Transverse colon (tissue), 4 donors: ENCODE measurements around the gene RALGPS1. TPM values are rescaled to one million over a fixed set of nuclear protein-coding genes. Genes with fewer than 3 reads are reported as not detected.

Experiments used
- DNase-seq: peaks from one replicate; pipeline ENCODE4 v3.0.0-alpha.2; 2019
- H3K27ac ChIP-seq, 4 donors: fragments of 200-600 bp; sonication (generic); 2 replicates each; pipeline ENCODE4 v1.5.1; 2016 to 2018; ENCODE audit warnings: inconsistent platforms in 4 of 4
- H3K27me3 ChIP-seq: fragments of 200-600 bp; sonication (generic); 2 replicates; pipeline ENCODE4 v1.5.1; 2017; ENCODE audit warnings: inconsistent platforms
- H3K36me3 ChIP-seq, 4 donors: fragments of 200-600 bp; sonication (generic); 2 replicates each; pipeline ENCODE4 v1.5.1; 2017 to 2019; ENCODE audit warnings: inconsistent platforms in 4 of 4
- H3K4me1 ChIP-seq, 4 donors: fragments of 200-600 bp; sonication (generic); 2 replicates each; pipeline ENCODE4 v1.5.1; 2017 to 2020; ENCODE audit warnings: inconsistent platforms in 4 of 4
- H3K4me3 ChIP-seq, 4 donors: fragments of 200-600 bp; sonication (generic); 1 replicate in 1 of 4; 2 replicates in 3 of 4; pipeline versions ENCODE4 v1.5.1 to v1.6.1; 2017 to 2019; ENCODE audit warnings: inconsistent platforms in 4 of 4
- H3K9me3 ChIP-seq, 2 donors: fragments of 200-600 bp; sonication (generic); 2 replicates each; pipeline ENCODE4 v1.5.1; 2017 to 2019; ENCODE audit warnings: inconsistent platforms in 2 of 2
- EP300 ChIP-seq: sonication (generic); formaldehyde crosslinking; IDR thresholded peaks from one replicate; pipeline ENCODE4 v1.6.1; 2017; ENCODE audit warnings: antibody characterized with exemption, low read depth
- POLR2A ChIP-seq: fragments of 450-650 bp; IDR thresholded peaks from one replicate; pipeline ENCODE4 v1.6.1; 2016; ENCODE audit warnings: antibody characterized with exemption, mild to moderate bottlenecking, moderate library complexity
- POLR2AphosphoS5 ChIP-seq, 3 donors: sonication (generic); formaldehyde crosslinking; IDR thresholded peaks; one replicate each; pipeline ENCODE4 v1.6.1; 2016; ENCODE audit warnings: antibody characterized with exemption in 3 of 3
- WGBS, 2 donors: methylation state at CpG; one replicate each; pipeline ENCODE4 v1.1.5; 2018; ENCODE audit warnings: low coverage in 1 of 2; 5-methylcytosine and 5-hydroxymethylcytosine counted together
- in situ Hi-C, 4 donors: fragments of 200-750 bp; cut with MboI; loops; one replicate each; pipeline versions ENCODE4 v1.15.0 to v1.15.1; 2017; ENCODE audit warnings: low sequenced_read_pairs in 3 of 4, low pct_ligation_motif_present in 1 of 4, low pct_unique_long_range_greater_than_20kb in 1 of 4
- intact Hi-C: fragments of 100-400 bp; cut with DNase I; formaldehyde crosslinking; loops from one replicate; pipeline ENCODE4 v1.15.1; 2023; ENCODE audit warnings: low total_unique reads
- total RNA-seq, 4 donors: library from RNA; depleted of rRNA; stranded (reverse); fragments of >200 nt; gene quantifications; one replicate each; pipeline ENCODE4 v1.1.0, GENCODE V29; 2016
- TF ChIP-seq, protein P1 (sequence below), 5 experiments: fragments of 200-600 bp in 3 of 5; fragments of 450-650 bp in 2 of 5; sonication (generic) in 3 of 5; IDR thresholded peaks; 1 replicate in 2 of 5; 2 replicates in 3 of 5; pipeline ENCODE4 v1.5.1; 2016 to 2017; ENCODE audit warnings: antibody characterized with exemption in 5 of 5, inconsistent platforms in 3 of 5, mild to moderate bottlenecking in 2 of 5, moderate library complexity in 1 of 5

Gene RALGPS1
- total RNA-seq, 4 donors from 2014 or later, result 46.0 to 119 (median 87.6) TPM

DNA sequence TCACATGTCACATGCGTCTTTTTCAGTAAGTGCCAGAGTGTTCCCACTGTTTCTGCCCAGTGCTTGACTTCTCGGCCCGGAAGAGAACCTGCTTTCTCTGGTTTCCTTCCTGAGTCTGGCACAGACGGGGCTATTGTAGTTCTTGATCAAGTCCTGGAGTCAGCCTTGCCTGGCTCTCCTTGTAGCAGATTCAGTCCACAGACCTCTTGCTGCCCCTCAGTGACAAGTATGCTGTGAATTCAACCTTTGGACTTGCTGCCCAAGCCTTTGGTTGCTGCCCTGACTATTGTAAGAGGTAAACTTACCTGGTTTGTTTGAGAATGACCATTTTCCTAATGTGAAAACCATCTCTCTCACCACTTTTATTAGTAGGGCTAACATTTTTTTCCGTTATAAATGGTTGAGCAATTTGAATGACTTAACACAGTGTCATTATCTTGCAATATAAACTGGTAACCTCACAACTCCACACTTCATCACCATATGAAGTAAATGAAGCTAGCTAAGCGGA is 29.4 kb upstream of the RALGPS1 start:
- H3K27ac ChIP-seq, result no peak overlapping the region
- intact Hi-C loops, result no loop called here
- no peak for DNase-seq

DNA sequence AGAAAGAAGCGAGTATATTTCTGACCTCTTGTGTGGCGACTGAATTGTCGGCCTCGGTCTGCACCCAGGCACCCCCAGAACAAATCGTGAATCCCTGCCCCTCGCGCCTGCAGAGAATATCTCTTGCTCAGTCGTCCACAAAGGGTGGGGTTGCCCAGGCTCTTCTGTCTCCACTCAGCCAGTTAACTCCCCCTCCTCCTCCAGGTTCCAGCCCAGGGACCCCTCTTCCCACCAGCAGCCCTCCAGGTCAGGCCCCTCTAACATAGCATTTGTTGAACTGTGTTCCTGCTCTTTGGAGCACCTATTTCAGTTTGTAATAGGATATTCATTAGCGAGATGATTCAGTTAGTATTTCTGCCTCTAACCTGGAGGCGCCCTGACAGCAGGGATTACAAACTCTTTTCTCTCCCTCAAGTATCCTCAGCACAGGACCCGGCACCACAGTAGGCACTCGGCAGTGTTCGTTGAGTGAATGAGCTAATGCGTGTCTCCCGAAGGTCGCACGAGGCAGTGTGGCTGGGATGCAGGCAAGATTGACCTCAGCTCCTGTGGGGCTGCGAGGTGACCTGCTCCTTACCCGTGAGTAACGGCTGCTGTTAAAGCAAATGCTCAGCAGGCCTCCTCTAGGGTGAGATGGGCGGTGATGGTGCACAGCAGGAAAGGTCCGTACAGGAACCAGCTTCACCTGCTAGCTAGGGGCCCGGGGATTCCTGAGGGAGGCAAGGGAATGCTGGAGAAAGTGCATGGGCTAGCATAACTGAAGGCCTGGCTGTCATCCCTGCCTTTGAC is 28.4 kb upstream of the RALGPS1 start:
- 90% methylated on average over 4 to 23 of the region's 23 CpGs for WGBS, 2 donors

More for the DNA sequence above, 29.4 kb upstream of the RALGPS1 start:
- Histone ChIP-seq H3K4me3 (no peak overlapping the region), H3K36me3 (peaks cover 0 to 4% (median 2%) of the 10 kb centered on the region in 4 donors), H3K4me1 (no peaks in the 10 kb centered on the region), H3K9me3 (no peaks in the 10 kb centered on the region), H3K27me3 (no peaks in the 10 kb centered on the region)
- 72 to 81% methylated on average over 6 of the region's 6 CpGs for WGBS, 2 donors
- in situ Hi-C loops, result no loop called here
- TF ChIP-seq, protein P1, sequence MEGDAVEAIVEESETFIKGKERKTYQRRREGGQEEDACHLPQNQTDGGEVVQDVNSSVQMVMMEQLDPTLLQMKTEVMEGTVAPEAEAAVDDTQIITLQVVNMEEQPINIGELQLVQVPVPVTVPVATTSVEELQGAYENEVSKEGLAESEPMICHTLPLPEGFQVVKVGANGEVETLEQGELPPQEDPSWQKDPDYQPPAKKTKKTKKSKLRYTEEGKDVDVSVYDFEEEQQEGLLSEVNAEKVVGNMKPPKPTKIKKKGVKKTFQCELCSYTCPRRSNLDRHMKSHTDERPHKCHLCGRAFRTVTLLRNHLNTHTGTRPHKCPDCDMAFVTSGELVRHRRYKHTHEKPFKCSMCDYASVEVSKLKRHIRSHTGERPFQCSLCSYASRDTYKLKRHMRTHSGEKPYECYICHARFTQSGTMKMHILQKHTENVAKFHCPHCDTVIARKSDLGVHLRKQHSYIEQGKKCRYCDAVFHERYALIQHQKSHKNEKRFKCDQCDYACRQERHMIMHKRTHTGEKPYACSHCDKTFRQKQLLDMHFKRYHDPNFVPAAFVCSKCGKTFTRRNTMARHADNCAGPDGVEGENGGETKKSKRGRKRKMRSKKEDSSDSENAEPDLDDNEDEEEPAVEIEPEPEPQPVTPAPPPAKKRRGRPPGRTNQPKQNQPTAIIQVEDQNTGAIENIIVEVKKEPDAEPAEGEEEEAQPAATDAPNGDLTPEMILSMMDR (IDR thresholded peaks at IDR 0.05), result no peak
- TF ChIP-seq POLR2A (no peak), EP300 (no peak), POLR2AphosphoS5 (IDR thresholded peaks at IDR 0.05) (no peak)

GRCh38 chr9:126886897-126887296 is 27.7 kb upstream of the RALGPS1 start:
- in situ Hi-C loops (no loop called here), intact Hi-C loops (no loop called here)
- WGBS, 2 donors, result 59 to 94% methylated on average over 9 to 10 of the region's 10 CpGs
- no peaks in the 10 kb centered on the region for H3K4me1 ChIP-seq
- no peak overlapping the region for H3K27ac ChIP-seq
- no peaks in the 10 kb centered on the region for H3K9me3 ChIP-seq
- H3K4me3 ChIP-seq, result no peak overlapping the region
- no peak for DNase-seq
- H3K27me3 ChIP-seq, result no peaks in the 10 kb centered on the region
- no peaks in the 10 kb centered on the region for H3K36me3 ChIP-seq
- TF ChIP-seq POLR2AphosphoS5 (IDR thresholded peaks at IDR 0.05), result no peak
- no peak for TF ChIP-seq POLR2A
- TF ChIP-seq, protein P1 (IDR thresholded peaks at IDR 0.05), result no peak
- no peak for TF ChIP-seq EP300

More for the DNA sequence above, 28.4 kb upstream of the RALGPS1 start:
- intact Hi-C loops (no loop called here), in situ Hi-C loops (no loop called here)
- Histone ChIP-seq H3K4me3 (no peak overlapping the region), H3K9me3 (no peaks in the 10 kb centered on the region), H3K36me3 (no peaks in the 10 kb centered on the region), H3K27ac (no peak overlapping the region), H3K27me3 (no peaks in the 10 kb centered on the region), H3K4me1 (no peaks in the 10 kb centered on the region)
- no peak for DNase-seq
- TF ChIP-seq EP300, result no peak
- no peak for TF ChIP-seq POLR2AphosphoS5 (IDR thresholded peaks at IDR 0.05)
- TF ChIP-seq POLR2A, result no peak
- TF ChIP-seq, protein P1 (IDR thresholded peaks at IDR 0.05), result no peak

DNA sequence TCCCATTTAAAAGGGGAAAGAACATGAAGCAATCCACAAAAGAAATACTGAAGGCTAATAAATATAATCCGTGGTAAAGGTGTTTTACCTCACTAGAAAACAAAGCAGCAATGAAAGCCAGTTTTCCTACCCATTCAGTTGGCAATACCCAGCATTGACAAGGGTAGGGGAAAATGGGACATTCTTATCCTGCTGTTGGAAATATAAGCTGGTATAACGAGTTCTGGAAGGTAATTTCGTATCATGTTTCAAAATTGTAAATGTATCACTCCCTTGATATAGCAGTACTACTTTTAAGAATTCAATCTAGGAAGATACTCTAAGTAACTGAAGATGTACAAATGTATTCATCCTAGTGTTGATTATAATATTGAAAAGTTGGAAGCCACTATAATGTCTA is 22.9 kb upstream of the RALGPS1 start:
- Histone ChIP-seq H3K36me3 (no peaks in the 10 kb centered on the region), H3K4me3 (no peak overlapping the region), H3K9me3 (no peaks in the 10 kb centered on the region), H3K27ac (no peak overlapping the region), H3K4me1 (no peaks in the 10 kb centered on the region), H3K27me3 (no peaks in the 10 kb centered on the region)
- no peak for DNase-seq
- intact Hi-C loops (no loop called here), in situ Hi-C loops (no loop called here)
- TF ChIP-seq POLR2A, result no peak
- no peak for TF ChIP-seq EP300
- TF ChIP-seq, protein P1 (IDR thresholded peaks at IDR 0.05), result no peak
- TF ChIP-seq POLR2AphosphoS5 (IDR thresholded peaks at IDR 0.05), result no peak
- 64 to 71% methylated on average over 3 of the region's 3 CpGs for WGBS, 2 donors
